MCF 10A (cell line): ENCODE results near the gene CHCHD3. TPM values are rescaled to one million over a fixed set of nuclear protein-coding genes. Genes with fewer than 3 reads are reported as not detected.

Experiments
- BruUV-seq: library from RNA; stranded (reverse); fragments of 400-500 nt; replicated peaks from 2 replicates; lab custom pipeline; 2021; lab: Mats Ljungman, UMichigan
- CTCF ChIA-PET: fragments of 300-600 bp; sonication (Branson Sonifier 250); formaldehyde crosslinking; extraction: SDS; loops from one replicate; lab custom pipeline; 2021; ENCODE audit warnings: antibody characterized with exemption, inconsistent platforms; lab: Yijun Ruan, JAX
- POLR2A ChIA-PET: fragments of 300-600, 350-650 bp; sonication (Branson Sonifier 250); formaldehyde crosslinking; extraction: SDS; loops from one replicate; lab custom pipeline; 2020; ENCODE audit warnings: antibody characterized with exemption, inconsistent platforms; lab: Yijun Ruan, JAX
- DNase-seq: peaks from one replicate; pipeline ENCODE4 v3.0.0-alpha.2; 2018; ENCODE audit not compliant: unreplicated experiment
- H3K27ac Mint-ChIP-seq: one replicate; pipeline ENCODE4 v1.8.0; 2022; ENCODE audit warnings: mild to moderate bottlenecking, low read depth, mixed read lengths; ENCODE audit not compliant: unreplicated experiment
- H3K27me3 Mint-ChIP-seq: one replicate; pipeline ENCODE4 v1.8.0; 2022; ENCODE audit warnings: mixed read lengths; ENCODE audit not compliant: insufficient read depth, unreplicated experiment
- H3K36me3 Mint-ChIP-seq: one replicate; pipeline ENCODE4 v1.8.0; 2022; ENCODE audit warnings: mild to moderate bottlenecking, moderate library complexity, mixed read lengths; ENCODE audit not compliant: insufficient read depth, unreplicated experiment
- H3K4me1 Mint-ChIP-seq: one replicate; pipeline ENCODE4 v1.8.0; 2022; ENCODE audit warnings: mixed read lengths; ENCODE audit not compliant: insufficient read depth, unreplicated experiment
- H3K4me3 Mint-ChIP-seq: one replicate; pipeline ENCODE4 v1.8.0; 2022; ENCODE audit warnings: mild to moderate bottlenecking, moderate library complexity, mixed read lengths; ENCODE audit not compliant: unreplicated experiment
- H3K9me3 Mint-ChIP-seq: one replicate; pipeline ENCODE4 v1.8.0; 2022; ENCODE audit warnings: mixed read lengths; ENCODE audit not compliant: unreplicated experiment
- CTCF ChIP-seq: fragments of 200-600 bp; IDR thresholded peaks from one replicate; pipeline ENCODE4 v1.8.0; 2022; ENCODE audit warnings: antibody characterized with exemption, mild to moderate bottlenecking; ENCODE audit not compliant: unreplicated experiment
- intact Hi-C: fragments of 100-400 bp; cut with micrococcal nuclease; formaldehyde crosslinking; loops from 2 replicates; pipeline ENCODE4 v1.14.1; 2022
- total RNA-seq: library from RNA; stranded (reverse); gene quantifications from 2 replicates; pipeline ENCODE4 v1.2.3, GENCODE V29; 2022

The CHCHD3 gene
- total RNA-seq, 1 experiment from 2014 or later, result 102 TPM

- Mint-ChIP-seq H3K4me1 (no peaks in the 10 kb centered on the region), H3K27ac (no peak overlapping the region), H3K9me3 (no peaks in the 10 kb centered on the region), H3K36me3 (peaks cover 11% of the 10 kb centered on the region), H3K4me3 (no peak overlapping the region), H3K27me3 (no peaks in the 10 kb centered on the region)
- intact Hi-C loops, result no loop called here
- CTCF ChIA-PET, result no interaction called here
- POLR2A ChIA-PET, result no interaction called here
- no peak for DNase-seq
- TF ChIP-seq CTCF, result no peak
- BruUV-seq, result no TSS peak
Measured at GRCh38 chr7:132871419-132871818, 210.5 kb downstream of the CHCHD3 start.

GRCh38 chr7:132869166-132869861, 212.6 kb downstream of the CHCHD3 start:
- CTCF ChIA-PET, result no interaction called here
- intact Hi-C loops, result no loop called here
- H3K36me3 Mint-ChIP-seq, result peaks cover 9% of the 10 kb centered on the region
- no peak for DNase-seq
- H3K4me3 Mint-ChIP-seq, result no peak overlapping the region
- TF ChIP-seq CTCF, result no peak
- H3K9me3 Mint-ChIP-seq, result no peaks in the 10 kb centered on the region
- BruUV-seq, result no TSS peak
- no peaks in the 10 kb centered on the region for H3K27me3 Mint-ChIP-seq
- no peak overlapping the region for H3K27ac Mint-ChIP-seq
- no peaks in the 10 kb centered on the region for H3K4me1 Mint-ChIP-seq
- POLR2A ChIA-PET, result interaction anchor here (0.7 to 0.9 kb wide), 2 partner anchors 14 to 636 kb away, joined by 3 read pairs; no protein-coding TSS in a partner anchor

- POLR2A ChIA-PET, result no interaction called here
- CTCF ChIA-PET, result no interaction called here
- intact Hi-C loops, result no loop called here
- peaks cover 9% of the 10 kb centered on the region for H3K36me3 Mint-ChIP-seq
- H3K27me3 Mint-ChIP-seq, result no peaks in the 10 kb centered on the region
- H3K4me3 Mint-ChIP-seq, result no peak overlapping the region
- TF ChIP-seq CTCF, result no peak
- no peaks in the 10 kb centered on the region for H3K4me1 Mint-ChIP-seq
- no TSS peak for BruUV-seq
- H3K9me3 Mint-ChIP-seq, result no peaks in the 10 kb centered on the region
- no peak overlapping the region for H3K27ac Mint-ChIP-seq
- DNase-seq, result no peak
Measured at GRCh38 chr7:132866551-132866950, 215.3 kb downstream of the CHCHD3 start.

GRCh38 chr7:132866144-132866531, 215.8 kb downstream of the CHCHD3 start:
- peaks cover 9% of the 10 kb centered on the region for H3K36me3 Mint-ChIP-seq
- POLR2A ChIA-PET, result interaction anchor here (0.6 kb wide), 1 partner anchor 503 kb away, joined by 3 read pairs; no protein-coding TSS in a partner anchor
- no peaks in the 10 kb centered on the region for H3K4me1 Mint-ChIP-seq
- no TSS peak for BruUV-seq
- intact Hi-C loops, result no loop called here
- no peak for TF ChIP-seq CTCF
- H3K4me3 Mint-ChIP-seq, result no peak overlapping the region
- DNase-seq, result no peak
- no peaks in the 10 kb centered on the region for H3K27me3 Mint-ChIP-seq
- no peaks in the 10 kb centered on the region for H3K9me3 Mint-ChIP-seq
- H3K27ac Mint-ChIP-seq, result no peak overlapping the region
- CTCF ChIA-PET, result no interaction called here
